DMS79 treated with DMSO at 0.1 percent for 48 hours (cell line): ENCODE measurements around the gene MAML2.
"Not testable (repeated sequence)": the region's sequence is repeated elsewhere in the genome, so short reads cannot be mapped to it uniquely, and the experiment has no call there.

Source experiments
- DNase-seq: peaks from one replicate; lab custom pipeline; 2025; lab: John Stamatoyannopoulos, UW

MAML2 gene

DNA sequence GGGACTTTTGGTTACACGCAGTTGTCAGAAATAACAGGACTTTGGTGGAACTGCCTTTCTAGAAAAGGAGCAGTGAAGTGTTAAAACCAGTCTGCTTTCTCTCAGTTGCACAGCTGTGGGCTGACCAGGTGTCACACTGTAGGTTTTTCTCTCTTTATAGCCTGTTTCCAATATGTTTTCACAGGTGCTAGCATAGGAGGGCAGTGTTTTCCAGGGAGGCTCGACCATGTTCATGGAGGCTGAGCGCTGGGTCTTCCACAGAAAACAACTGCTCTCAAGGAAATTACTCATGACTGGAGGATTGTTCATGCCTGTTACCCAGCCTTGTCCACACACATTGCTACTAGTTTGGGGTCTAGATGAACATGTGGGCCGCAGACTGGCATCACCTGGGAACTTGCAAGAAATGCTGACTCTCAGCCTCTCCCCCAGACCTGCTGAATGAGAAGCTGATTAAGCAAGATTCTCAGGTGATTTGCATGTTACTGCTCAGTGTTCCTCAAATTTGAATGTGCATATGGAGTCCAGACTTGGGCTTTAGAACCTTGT lies 157.7 kb downstream of the MAML2 start:
- DNase-seq = no peak

GRCh38 chr11:96180937-96181336 lies 162.1 kb downstream of the MAML2 start:
- not testable (repeated sequence) for DNase-seq

DNA sequence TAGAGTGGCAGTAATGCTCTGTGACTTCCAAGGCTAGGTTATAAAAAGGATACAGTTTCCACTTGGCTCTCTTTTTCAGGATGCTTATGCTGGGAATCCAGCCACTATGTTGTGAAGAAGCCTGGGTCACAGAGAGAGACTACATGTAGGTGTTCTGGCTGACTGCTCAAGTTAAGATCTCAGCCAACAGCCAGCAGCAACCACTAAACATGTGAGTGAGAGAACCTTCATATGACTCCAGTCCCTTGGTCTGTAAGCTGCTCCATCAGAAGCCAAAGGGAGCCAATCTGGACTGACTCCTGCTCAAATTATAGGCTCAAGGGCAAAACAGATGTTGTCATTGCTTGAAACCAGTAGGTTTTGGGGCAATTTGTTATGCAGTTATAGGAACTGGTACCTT lies 162.7 kb downstream of the MAML2 start:
- DNase-seq = no peak

- no peak for DNase-seq
Observed at GRCh38 chr11:96179905-96180304, 163.1 kb downstream of the MAML2 start.

DNA sequence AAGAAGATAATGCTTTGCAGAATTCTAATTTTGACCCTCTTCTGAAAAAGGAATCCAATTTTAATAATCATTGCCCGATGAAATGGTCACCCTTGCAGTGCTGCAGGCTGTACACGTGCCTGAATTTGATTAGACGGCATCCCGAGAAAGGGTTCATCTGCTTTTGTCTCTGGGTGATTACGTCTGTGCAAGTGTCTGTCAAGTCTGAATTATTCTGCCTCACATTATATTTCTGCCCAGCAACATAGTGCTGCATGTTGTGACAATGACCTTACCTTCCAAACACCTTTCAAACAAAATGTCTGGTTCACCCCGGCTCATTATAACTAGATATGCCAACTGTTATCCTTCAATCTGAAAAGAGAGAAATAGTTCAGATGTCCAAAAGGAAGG lies 164.1 kb downstream of the MAML2 start:
- no peak for DNase-seq

- no peak for DNase-seq
Observed at GRCh38 chr11:96178049-96178886, 164.7 kb downstream of the MAML2 start.

DNA sequence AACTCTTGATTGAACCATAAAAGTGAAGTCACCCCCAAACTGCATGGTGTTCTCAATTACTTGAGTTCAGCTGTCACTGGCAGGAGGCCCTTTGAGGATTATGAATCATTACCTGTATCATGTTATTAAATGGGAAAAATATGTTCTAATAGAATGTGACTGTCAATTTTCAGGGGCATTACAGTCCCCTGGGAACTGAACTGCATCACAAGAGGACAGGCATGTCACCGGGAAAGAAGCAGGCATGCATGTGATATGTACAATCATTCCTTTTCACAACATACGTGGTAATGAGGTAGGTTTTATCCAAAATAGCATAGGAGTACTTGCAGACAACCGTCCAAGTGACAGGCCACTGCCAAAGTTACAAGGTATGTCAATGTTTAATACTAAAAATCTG lies 165.8 kb downstream of the MAML2 start:
- DNase-seq = no peak

GRCh38 chr11:96173906-96174305 lies 169.1 kb downstream of the MAML2 start:
- no peak for DNase-seq

- no peak for DNase-seq
Observed at GRCh38 chr11:96173422-96173821, 169.6 kb downstream of the MAML2 start.

GRCh38 chr11:96172604-96173003 lies 170.4 kb downstream of the MAML2 start:
- DNase-seq = no peak

DNA sequence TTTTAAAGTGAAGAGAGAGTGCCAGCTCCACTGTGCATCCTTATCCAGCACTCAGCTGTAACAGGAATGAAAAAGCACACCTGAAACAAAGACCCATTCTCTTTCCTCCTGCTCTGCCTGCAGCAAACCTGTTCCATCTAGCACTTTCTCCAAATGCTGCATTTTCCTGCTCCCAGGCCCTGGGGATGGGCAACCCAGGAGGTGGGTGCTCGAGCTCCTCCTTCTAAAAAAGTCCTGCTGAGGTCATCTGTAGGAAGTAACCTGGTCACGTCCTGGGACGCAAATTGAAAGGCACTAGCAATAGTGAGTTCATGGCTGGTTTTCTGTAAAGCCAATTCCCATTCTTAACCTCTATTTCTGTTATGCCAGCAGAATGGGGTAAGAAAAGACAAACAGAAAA lies 173.7 kb downstream of the MAML2 start:
- no peak for DNase-seq

DNA sequence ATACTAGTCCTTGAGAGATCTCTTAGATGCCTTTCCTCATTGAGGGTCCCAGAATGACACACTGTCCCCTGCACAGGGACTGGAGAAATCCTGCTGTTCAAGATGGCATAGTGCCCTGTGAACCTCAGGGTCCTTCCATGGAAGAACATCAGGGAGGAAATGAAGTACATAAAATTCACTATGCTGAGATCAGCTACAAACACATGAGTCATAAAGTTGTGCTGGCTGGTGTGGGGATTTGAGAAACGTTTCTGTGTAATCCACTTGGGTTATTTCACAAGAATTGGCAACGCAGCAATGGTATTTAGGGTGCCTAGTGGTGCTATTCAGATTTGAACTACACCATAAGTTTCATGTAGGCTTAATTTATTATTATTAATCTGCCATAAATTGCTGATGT lies 174.4 kb downstream of the MAML2 start:
- no peak for DNase-seq

GRCh38 chr11:96167787-96168186 lies 175.2 kb downstream of the MAML2 start:
- no peak for DNase-seq

- no peak for DNase-seq
Observed at GRCh38 chr11:96167203-96167758, 175.7 kb downstream of the MAML2 start.

- DNase-seq = no peak
Observed at GRCh38 chr11:96162816-96163499, 180.0 kb downstream of the MAML2 start.

GRCh38 chr11:96161307-96162089 lies 181.5 kb downstream of the MAML2 start:
- no peak for DNase-seq

- no peak for DNase-seq
Observed at GRCh38 chr11:96160732-96161306, 182.2 kb downstream of the MAML2 start.

GRCh38 chr11:96159968-96160367 lies 183.0 kb downstream of the MAML2 start:
- no peak for DNase-seq

DNA sequence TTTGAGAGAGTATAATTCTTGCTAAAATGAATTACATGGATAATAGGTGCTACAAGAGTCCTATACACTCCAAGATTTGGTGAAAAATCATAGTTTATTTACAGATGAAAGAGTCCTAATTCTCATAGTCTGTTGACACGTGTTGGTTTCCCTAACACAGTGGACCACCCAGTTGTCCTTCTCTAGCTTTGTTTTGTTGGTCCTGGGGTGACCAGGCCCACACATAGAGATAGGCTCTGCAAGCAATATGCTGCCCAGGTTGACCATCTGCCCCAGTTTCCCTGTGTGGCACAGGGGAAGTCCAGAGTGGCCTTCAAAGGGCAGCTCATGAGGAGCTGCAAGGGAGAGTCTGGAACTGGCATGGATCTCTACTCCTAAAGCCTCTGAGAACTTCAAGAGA lies 184.9 kb downstream of the MAML2 start:
- no peak for DNase-seq

DNA sequence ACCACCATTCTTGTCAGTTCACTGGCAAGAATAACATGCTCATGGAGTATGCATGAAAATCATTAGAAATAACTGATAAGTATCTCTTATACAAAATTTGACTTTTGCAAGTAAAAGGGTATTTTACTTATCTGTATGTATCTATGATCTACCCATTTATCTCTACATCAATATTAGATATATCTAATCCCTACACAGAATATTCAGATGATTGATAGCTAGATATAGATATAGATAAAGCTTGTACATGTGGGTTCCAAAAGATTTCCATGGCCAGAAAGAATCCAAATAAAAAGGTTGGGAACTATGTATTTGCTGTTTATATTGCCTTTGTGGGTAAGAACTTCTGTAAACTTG lies 185.5 kb downstream of the MAML2 start:
- no peak for DNase-seq

DNA sequence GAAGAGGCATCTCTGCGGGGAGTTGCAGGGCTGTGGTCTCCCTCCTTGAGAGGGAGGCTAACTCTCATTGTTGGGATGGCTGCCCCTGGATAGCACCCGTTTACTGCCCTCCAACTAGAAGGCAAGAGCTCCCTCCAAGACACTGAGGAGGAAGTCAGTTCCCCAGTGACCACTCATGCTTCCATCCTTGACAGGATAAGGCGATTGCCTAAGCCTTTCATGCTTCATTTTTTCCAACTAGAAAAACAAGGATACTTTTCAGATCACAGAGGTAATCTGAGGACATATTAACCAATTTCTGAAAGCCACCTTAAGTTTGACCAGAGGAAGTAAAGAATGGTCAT lies 186.6 kb downstream of the MAML2 start:
- DNase-seq = no peak
